HG03045 (cell line): ENCODE measurements around the gene AP4S1.
"Not testable (repeated sequence)": the region's sequence is repeated elsewhere in the genome, so short reads cannot be mapped to it uniquely, and the experiment has no call there.

Source experiments
- ATAC-seq: cut with Tn5 transposase; IDR thresholded peaks from one replicate; pipeline ENCODE4 v1.9.1; 2021; ENCODE audit warnings: mild to moderate bottlenecking, moderate library complexity; ENCODE audit not compliant: unreplicated experiment

Gene AP4S1

DNA sequence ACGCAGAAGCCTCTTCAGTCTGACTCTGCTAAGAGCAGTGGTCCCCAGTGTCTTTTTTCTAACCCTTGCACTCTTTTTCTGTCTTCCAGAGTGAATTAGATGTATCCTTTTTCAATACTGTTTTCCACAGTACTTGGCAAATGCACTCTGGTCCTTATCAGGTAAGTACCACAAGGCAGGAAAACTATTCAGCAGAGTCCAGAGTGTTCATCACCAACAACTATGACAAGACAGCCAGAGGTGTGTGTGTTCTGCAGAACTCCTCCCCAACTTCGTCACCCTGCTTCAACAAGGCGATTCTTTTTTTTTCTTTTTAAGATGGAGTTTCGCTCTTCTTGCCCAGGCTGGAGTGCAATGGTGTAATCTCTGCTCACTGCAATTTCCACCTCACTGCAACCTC is 55.0 kb downstream of the AP4S1 start:
- no peak for ATAC-seq

DNA sequence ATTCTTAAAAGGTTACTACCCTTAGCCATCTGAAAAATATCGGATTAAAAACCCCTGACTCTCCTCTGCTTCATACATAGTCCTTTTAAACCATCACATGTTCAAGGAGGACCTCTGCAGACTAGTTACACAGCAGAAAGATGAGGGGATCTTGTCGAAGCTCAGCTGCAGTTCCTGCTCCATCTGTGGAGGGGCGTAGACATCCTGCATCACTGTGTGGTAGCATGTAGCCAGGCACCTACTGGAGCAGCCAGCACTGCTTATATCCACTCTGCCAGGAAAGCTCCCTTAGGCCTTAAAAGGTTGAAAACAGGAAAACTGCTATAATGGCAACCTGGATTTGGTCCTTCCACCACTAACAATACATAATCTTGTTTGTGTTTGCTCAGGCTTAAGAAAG is 58.3 kb downstream of the AP4S1 start:
- no peak for ATAC-seq

DNA sequence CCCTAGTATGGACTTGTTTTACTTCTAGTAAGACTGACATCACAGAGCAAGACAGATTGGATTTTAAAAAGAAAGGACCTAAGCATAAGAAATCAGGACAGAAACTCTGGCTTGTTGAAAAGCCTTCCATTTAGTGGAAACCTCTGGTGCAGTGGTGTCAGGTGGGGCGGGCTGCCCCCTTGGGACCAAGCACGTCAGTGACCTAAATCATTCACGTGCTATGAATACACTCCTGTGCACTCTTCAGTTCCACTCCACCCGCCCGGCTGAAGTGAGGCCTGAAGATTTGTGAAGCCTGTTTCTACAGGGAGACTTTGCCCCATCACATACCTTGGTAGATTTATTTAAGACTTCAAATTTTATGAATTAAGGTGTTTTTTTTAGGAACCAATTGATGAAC is 58.9 kb downstream of the AP4S1 start:
- no peak for ATAC-seq

DNA sequence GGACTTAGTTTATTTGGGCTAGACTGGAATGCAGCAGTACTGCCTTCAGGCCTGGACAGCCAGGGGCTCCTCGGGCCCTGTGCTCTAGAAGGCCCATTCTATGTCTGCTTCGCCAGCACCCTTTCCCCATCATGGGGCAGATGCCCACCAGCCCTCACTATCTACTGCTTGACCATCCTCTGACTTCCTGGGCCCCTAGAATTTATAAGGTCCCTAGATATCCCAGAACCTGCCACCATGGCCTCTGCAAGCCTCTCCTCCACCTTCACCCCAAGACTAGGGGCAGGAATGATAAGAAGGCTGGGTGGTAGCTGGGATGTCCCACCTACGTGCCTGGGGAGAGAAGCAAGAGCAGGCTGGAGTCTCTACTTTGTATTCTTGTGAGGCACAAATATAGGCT is 59.6 kb downstream of the AP4S1 start:
- ATAC-seq = no peak

DNA sequence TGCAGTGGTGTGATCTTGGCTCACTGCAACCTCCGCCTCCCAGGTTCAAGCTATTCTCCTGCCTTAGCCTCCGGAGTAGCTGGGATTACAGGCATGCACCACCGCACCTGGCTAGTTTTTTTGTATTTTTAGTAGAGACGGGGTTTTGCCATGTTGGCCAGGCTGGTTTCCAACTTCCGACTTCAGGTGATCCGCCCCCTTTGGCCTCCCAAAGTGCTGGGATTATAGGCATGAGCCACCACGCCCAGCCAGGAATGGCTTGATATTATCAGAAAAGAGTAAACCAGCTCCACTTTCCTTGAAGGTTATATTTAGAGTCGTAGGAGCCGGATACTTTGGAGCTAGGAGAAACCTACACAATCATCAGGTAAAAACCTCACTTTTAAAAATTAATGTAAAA is 61.0 kb downstream of the AP4S1 start:
- not testable (repeated sequence) for ATAC-seq

DNA sequence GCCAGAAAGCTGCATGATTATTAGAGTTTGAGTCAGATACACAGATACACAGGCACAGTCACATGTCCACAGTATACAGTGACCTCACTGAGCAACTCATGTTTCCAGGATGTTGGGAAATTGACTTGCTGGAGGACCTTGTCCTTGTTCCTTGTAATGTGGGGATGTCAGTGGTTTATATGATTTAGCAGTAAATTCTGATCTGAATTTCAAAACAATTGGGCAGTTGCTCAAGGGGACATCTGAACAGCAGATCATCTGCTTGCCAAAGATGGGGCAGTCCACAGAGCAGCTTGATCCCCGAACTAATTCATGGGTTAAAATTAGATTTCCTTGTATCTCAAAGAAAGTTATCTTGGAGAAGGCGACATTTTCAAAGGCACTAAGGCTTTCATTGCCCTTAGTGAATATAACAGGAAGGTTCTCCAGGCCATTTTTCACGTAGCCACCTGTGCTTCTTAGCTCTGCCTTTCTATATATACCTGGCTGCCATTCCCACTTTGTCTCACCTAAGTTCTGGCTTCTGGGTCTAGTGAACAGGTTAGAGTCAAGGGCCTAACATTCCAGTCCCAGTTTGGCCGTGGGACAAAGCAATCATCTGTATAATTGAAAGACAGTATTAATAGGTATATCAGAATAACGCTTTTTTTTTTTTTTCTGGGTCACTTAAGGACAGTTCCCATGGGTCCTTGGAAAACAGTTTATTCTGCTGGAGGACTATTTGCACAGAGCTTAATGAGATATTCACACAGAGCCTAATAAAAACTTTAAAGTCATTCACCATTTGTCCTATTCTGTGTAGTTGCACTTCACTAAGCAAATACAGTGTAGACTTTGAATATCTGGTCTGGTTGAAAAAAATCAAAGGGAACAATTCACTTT is 65.7 kb downstream of the AP4S1 start:
- ATAC-seq = no peak

DNA sequence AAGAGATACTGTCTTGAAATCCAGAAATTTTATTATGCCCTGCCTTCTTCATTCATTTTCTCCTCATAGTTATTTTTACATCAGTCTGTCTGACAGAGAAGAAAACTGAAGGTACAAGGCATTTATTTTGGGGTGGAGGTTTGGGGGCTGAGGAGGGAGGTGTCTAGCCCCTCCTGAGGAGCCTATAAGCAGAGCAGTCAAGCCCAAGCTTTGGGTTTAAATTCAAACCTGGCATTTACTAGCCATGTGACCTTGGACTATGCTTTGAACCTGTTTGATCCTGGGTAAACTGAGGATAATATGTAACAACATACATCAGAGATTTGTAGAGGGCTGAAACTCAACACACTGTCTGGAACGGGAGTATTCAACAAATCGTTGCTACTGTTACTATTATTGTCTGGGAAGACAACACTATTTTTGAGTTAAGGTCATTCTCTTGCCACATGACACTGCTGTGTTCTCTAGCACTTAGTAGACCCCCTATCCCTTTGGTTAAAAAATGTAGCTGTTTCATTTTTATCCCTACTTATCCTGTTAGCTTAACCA is 66.8 kb downstream of the AP4S1 start:
- no peak for ATAC-seq

DNA sequence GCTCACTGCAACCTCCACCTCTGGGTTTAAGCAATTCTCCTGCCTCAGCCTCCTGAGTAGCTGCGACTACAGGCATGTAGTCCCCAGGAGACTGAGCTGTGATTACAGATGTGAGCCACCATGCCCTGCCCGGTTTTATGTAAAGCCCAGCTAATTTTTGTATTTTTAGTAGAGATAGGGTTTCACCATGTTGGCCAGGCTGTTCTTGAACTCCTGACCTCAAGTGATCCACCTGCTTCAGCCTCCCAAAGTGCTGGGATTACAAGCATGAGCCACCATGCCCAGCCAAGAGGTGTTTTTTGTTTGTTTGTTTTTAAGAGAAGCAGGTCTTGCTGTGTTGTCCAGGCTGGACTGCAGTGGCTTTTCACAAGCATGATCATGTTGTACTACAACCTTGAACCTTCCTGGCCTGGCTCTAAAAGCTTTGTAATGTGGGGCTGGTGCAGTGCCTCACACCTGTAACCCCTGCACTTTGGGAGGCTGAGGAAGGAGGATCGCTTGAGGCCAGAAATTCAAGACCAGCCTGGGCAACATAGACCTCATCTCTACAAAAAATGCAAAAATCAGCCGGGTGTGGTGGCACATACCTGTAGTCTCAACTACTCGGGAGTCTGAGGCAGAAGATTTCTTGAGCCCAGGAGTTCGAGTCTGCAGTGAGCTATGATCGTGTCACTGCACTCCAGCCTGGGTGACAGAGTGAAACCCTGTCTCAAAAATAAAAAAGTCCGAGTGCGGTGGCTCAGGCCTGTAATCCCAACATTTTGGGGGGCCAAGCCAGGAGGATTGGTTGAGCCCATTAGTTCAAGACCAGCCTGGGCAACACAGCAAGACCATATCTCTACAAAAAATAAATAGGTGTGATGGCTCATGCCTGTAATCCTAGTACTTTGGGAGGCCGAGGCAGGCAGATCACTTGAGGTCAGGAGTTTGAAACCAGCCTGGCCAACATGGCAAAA is 68.7 kb downstream of the AP4S1 start:
- ATAC-seq = not testable (repeated sequence)

DNA sequence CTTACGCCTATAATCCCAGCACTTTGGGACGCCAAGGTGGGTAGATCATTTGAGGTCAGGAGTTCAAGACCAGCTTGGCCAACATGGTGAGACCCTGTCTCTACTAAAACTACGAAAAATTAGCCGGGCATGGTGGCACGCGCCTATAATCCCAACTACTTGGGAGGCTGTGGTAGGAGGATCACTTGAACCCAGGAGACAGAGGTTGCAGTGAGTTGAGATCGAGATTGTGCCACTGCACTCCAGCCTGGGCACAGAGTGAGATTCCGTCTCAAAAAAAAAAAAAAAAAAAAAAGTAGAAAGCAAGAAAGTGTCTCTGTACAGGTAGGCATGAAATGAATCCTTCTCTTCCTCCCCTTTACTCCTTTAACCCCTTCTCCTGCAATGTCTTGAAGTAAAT is 70.4 kb downstream of the AP4S1 start:
- not testable (repeated sequence) for ATAC-seq

DNA sequence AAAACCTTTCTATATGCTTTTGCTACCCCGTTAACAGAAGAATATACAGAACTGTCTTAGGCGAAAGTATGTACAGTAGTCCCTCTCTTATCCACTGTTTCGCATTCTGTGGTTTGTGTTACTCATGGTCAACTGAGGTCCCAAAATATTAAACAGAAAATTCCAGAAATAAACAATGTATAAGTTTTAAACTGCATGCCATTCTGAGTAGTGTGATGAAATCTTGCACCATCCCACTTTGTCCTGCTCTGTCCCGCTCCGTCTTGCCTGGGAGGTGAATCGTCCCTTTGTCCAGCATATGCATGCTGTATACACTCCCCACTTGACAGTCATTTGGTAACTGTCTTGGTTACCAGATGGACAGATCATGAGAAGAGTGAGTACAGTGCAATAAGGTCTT is 70.8 kb downstream of the AP4S1 start:
- ATAC-seq = no peak

DNA sequence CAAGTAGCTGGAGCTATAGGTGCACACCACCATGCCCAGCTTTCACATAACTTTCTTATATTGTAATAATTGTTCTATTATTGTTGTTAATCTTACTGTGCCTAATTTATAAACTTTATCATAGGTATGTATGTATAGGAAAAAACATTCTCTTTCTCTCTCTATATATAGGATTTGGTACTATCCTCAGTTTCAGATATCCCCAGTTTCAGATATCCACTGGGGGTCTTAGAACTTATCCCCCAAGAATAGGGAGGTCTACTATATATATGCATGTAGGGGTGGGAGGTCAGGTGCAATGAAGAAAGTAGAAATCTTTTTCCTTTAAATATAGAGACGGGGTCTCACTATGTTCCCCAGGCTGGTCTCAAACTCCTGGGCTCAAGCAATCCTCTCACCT is 71.6 kb downstream of the AP4S1 start:
- ATAC-seq = no peak

DNA sequence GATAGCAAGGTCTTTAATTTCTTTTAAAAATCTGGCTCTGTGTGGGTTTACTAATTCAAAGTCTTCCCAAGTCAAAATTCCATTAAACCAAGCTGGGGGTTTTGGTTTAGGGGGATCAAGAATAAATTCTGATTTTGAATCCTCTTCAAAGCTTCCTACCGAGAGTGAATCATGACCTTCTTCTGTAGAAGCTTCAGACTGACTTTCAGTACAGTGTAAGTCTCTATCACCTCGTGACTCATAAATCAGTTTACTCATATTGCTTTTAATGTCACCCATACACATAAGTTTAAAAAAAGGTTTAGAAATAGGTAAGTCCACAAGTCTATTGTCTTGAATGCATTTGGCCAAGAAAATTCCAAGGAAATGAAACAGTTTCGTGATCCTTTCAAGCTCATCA is 81.3 kb downstream of the AP4S1 start:
- no peak for ATAC-seq

DNA sequence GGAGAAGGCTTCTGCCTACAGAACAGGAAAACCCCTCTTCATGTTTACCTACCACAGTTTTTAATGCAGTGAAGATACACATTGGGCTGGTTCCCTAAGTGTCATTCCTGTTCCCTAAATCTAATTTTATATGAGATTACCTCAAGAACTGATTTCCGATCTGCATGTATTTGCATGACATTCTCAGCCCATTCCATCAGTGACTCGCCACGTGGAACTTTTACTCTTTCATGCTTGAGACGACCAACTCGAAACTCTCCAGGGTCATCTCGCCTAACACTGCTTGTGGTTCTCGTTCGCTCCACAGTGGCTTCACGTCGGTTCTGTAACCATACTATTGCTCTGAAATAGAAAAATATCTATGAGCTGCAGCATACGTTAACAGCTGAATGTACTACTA is 83.8 kb downstream of the AP4S1 start:
- ATAC-seq = no peak

DNA sequence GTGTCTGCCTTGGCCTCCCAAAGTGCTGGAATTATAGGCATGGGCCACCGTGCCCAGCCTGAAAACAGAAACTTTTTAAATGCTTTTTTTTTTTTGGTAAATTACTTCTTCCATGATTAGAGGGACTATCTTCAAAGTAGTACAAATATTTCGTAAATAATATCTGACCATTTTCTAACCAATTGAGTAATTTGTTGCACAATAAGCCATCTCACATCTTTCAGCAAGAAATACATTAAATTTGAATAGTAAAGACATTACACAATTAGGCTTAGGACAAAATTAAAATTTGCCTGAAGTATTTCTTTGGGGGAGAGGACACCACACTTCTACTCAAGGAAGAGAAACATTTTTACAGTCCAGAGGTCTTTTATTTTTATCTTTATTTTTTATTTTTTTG is 85.4 kb downstream of the AP4S1 start:
- ATAC-seq = no peak

DNA sequence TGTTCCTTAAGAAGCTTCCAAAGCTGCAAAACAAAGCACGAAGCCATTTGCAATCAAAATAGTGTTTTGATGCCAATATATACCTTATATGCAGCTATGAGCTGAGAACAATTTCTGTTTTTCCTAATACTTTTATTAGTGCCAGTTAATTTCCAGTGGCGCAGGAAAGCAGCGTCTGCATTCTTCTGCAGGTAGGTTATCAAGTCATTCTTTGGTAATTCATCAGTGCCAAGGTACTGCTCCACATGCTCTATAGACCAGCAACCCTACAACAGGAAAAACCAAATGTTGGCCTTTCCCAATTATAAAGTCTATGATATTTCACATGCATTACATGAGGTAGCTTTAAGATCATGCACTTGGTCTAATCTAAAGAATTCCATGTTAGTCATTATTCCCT is 88.3 kb downstream of the AP4S1 start:
- no peak for ATAC-seq

DNA sequence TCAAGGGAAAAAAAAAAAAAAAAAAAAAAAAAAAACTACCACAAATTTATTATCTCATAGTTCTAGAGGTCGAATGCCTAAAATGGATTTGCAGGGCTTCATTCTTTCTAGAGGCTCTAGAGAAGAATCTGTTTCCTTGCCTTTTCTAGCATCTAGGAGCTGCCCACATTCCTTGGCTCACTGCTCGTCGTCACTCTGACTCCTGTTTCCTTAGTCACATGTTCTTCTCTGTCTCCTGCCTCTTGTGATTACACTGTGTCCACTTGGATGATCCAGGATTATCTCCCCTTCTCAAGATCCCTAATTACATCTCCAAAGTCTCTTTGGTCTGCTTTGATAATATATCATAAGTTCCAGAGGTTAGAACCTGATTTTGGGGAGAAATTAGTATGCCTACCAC is 93.4 kb downstream of the AP4S1 start:
- no peak for ATAC-seq

DNA sequence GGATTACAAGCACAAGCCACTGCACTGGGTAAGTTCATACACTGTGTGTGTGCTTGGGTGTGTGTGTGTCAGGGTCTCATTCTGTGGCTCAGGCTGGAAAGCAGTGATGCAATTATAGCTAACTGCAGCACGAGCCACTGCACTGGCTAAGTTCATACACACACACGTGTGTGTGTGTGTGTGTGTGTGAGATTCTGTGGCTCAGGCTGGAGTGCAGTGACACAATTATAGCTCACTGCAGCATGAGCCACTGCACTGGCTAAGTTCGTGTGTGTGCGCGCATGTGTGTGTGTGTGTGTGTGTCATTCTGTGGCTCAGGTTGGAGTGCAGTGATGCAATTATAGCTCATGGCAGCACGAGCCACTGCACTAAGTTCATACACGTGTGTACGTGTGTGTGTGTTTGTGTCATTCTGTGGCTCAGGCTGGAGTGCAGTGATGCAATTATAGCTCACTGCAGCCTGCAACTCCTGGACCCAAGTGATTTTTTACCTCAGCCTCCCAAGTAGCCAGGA is 96.7 kb downstream of the AP4S1 start:
- ATAC-seq = no peak

DNA sequence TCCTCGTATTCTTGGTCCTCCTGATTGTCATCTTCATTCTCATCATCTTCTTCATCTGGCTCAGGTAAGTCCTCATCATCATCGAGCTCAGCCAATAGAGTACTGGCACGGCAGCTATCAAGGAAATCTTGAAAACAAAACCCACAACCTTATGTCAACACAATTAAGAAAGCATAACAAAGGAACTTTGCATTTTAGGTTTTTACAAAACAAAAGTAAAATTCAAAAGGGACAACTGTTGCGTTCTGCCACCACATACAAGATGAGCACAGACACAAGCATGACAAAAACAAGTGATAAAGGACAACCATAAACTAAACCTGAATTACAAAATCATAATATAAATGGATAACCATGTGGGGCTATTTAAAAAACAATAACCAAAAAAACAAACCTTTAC is 97.5 kb downstream of the AP4S1 start:
- no peak for ATAC-seq

DNA sequence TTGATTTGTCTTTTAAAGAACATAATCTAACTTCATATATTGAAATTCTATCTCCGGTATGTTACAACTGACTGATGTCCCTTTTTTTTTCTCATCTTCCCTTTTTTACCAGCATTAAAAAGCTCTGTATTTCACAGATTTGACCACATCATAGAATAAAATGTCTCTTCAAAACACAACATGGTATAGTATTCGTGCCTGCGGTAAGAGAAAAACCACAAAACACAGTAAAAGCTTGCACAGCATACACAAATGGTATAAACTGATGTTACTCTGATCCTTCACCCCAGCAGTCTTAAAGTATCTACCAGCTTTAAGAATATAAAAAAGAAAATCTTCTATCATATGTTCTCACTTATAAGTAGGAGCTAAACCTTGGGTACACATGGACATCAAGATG is 98.7 kb downstream of the AP4S1 start:
- ATAC-seq = no peak

DNA sequence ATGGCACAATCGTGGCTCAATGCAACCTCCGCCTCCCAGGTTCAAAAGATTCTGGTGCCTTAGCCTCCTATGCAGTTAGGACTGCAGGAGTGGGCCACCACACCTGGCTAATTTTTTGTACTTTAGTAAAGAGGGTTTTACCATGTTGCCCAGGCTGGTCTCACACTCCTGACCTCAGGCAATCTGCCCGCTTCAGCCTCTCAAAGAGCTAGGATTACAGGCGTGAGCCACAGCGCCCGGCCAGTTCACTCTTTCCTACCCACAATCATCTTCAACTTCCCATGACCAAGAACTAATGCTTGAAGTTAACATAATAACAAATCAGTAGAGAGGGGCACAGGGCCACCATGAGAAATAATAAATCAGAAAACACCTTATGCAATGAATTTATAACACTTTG is 99.8 kb downstream of the AP4S1 start:
- no peak for ATAC-seq

DNA sequence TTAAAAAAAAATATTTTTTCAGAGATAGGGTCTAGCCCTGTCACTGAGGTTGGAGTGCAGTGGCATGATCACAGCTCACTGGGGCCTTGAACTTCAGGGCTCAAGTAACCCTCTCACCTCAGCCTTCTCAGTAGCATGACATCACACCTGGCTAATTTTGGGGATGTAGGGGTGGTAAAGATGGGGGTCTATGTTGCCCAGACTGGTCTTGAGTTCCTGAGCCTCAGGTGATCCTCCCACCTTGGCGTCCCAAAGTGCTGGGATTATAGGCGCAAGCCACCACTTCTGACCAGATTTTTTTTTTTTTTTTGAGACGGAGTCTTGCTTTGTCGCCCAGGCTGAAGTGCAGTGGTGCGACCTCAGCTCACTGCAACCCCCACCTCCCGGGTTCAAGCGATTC is 101.2 kb downstream of the AP4S1 start:
- no peak for ATAC-seq
